ENCODE data around the gene CDH12.

- TF ChIP-seq TSHZ2 (CRISPR knock-in tag; IDR thresholded peaks at IDR 0.05) (no peak), BACH2 (CRISPR knock-in tag; IDR thresholded peaks at IDR 0.05; ENCODE audit: borderline replicate concordance) (no peak), CREB5 (CRISPR knock-in tag; IDR thresholded peaks at IDR 0.05; ENCODE audit: low read depth) (no peak), ZC3H10 (CRISPR knock-in tag; IDR thresholded peaks at IDR 0.05) (no peak), ZNF565 (CRISPR knock-in tag; conservative IDR thresholded peaks at IDR 0.05; ENCODE audit: low read depth) (no peak), ZFP3 (CRISPR knock-in tag; IDR thresholded peaks at IDR 0.05) (no peak), ZFP30 (CRISPR knock-in tag; IDR thresholded peaks at IDR 0.05) (no peak), CSDC2 (CRISPR knock-in tag; IDR thresholded peaks at IDR 0.05) (no peak), ZNF70 (CRISPR knock-in tag; IDR thresholded peaks at IDR 0.05) (no peak)
- TF ChIP-seq, protein P1, sequence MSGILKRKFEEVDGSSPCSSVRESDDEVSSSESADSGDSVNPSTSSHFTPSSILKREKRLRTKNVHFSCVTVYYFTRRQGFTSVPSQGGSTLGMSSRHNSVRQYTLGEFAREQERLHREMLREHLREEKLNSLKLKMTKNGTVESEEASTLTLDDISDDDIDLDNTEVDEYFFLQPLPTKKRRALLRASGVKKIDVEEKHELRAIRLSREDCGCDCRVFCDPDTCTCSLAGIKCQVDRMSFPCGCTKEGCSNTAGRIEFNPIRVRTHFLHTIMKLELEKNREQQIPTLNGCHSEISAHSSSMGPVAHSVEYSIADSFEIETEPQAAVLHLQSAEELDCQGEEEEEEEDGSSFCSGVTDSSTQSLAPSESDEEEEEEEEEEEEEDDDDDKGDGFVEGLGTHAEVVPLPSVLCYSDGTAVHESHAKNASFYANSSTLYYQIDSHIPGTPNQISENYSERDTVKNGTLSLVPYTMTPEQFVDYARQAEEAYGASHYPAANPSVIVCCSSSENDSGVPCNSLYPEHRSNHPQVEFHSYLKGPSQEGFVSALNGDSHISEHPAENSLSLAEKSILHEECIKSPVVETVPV (CRISPR knock-in tag; IDR thresholded peaks at IDR 0.05), result no peak
Observed at GRCh38 chr5:22678886-22679285, 174.3 kb downstream of the CDH12 start.
